Measurements from ENCODE around the gene GRK5.

DNA sequence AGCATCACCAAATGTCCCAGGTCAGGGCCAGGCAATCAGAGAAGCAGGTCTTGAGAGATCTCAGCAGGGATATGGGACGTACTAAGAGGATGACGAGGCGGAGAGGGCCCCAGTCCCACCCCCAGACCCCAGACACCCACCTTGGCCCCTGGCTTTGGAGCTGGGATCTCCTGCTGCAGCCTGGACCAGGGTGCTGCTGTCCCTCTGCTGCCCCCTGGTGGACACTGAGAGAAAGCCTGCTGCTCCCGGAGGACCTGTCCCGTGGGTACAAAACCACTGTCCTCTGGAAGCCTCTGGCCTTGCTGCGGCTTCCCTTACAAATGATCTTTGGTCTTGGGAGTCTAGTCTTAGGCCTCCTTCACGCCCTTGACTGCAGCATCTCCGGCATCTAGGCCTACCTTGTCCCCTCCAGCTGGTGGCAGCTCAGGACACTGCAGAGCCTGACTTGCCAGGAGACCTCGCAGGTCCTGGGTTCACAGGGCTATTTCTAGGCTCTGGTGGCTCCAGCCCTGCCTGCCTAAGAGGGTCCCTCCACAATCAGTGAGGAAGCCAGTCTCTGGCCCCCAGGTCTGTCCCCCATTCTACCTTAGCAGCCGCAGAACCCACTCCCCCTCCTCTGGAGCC lies 238.1 kb downstream of the GRK5 start:
- TF ChIP-seq, protein P1, sequence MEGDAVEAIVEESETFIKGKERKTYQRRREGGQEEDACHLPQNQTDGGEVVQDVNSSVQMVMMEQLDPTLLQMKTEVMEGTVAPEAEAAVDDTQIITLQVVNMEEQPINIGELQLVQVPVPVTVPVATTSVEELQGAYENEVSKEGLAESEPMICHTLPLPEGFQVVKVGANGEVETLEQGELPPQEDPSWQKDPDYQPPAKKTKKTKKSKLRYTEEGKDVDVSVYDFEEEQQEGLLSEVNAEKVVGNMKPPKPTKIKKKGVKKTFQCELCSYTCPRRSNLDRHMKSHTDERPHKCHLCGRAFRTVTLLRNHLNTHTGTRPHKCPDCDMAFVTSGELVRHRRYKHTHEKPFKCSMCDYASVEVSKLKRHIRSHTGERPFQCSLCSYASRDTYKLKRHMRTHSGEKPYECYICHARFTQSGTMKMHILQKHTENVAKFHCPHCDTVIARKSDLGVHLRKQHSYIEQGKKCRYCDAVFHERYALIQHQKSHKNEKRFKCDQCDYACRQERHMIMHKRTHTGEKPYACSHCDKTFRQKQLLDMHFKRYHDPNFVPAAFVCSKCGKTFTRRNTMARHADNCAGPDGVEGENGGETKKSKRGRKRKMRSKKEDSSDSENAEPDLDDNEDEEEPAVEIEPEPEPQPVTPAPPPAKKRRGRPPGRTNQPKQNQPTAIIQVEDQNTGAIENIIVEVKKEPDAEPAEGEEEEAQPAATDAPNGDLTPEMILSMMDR (conservative IDR thresholded peaks at IDR 0.05; ENCODE audit: low read depth, low read length) = peak; percentile 93
- no peak for TF ChIP-seq EZH2 (IDR thresholded peaks at IDR 0.05; ENCODE audit: borderline replicate concordance, low read depth, low read length, poor library complexity, severe bottlenecking)
